ENCODE data around the gene ENTPD7.

DNA sequence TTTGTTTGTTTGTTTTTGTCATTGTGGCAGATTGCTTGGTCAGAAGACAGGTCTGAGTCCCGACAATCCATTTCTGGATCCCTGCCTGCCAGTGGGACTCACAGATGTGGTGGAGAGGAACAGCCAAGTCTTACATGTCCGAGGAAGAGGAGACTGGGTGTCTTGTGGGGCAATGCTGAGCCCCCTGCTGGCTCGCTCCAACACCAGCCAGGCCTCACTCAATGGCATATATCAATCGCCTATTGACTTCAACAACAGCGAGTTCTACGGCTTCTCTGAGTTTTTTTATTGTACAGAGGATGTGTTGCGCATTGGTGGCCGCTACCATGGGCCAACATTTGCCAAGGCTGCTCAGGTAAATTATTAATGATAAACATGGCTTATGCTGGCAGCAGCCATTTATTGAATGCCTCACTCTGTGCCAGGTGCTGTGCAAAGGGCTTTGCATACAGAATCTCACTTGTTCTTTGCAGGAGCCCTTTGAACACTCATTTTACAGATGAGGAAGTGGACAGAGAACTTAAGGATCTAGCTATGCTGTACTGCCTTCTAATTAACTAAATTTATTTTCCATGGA, 39.3 kb downstream of the ENTPD7 start:
- TF ChIP-seq GATA2 (IDR thresholded peaks at IDR 0.05; ENCODE audit: low read depth, low read length) (no peak), GATA3 (IDR thresholded peaks at IDR 0.05; ENCODE audit: low read depth, low read length) (no peak)
